Measurements from ENCODE around the gene TCF20. TPM values are rescaled to one million over a fixed set of nuclear protein-coding genes. Genes with fewer than 3 reads are reported as not detected.

The TCF20 gene
- total and polyA plus RNA-seq, 2 experiments from 2014 or later = 5.7 to 48.8 TPM

DNA sequence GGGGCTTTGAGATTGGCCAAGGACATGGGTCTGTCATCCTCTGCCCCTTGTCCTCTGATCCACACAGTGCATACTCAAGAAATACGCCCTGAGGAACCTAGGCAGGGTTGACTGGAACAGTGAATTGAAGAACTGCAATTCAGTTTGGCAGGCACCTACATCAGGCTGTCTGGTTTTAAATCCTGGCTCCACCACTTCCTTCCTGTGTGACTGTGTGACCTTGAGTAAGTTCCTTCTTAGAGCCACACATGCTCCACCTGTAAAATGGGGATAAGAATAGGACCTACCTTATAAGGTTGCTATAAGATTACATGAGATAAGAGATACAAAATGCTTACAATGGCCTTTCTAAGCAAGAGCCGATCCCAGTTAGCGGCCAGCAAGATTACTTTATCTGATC, 15.8 kb upstream of the TCF20 start:
- DNase-seq (ENCODE audit: low read depth in 1 of 2, low spot score in 1 of 2) = no peak
- H3K27me3 ChIP-seq = peaks cover 11% of the 10 kb centered on the region
- no peak overlapping the region for H3K27ac ChIP-seq
- no peak overlapping the region for H3K4me3 ChIP-seq
- H3K9me3 ChIP-seq (ENCODE audit: low read depth) = no peaks in the 10 kb centered on the region
- TF ChIP-seq, protein P1, sequence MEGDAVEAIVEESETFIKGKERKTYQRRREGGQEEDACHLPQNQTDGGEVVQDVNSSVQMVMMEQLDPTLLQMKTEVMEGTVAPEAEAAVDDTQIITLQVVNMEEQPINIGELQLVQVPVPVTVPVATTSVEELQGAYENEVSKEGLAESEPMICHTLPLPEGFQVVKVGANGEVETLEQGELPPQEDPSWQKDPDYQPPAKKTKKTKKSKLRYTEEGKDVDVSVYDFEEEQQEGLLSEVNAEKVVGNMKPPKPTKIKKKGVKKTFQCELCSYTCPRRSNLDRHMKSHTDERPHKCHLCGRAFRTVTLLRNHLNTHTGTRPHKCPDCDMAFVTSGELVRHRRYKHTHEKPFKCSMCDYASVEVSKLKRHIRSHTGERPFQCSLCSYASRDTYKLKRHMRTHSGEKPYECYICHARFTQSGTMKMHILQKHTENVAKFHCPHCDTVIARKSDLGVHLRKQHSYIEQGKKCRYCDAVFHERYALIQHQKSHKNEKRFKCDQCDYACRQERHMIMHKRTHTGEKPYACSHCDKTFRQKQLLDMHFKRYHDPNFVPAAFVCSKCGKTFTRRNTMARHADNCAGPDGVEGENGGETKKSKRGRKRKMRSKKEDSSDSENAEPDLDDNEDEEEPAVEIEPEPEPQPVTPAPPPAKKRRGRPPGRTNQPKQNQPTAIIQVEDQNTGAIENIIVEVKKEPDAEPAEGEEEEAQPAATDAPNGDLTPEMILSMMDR (IDR thresholded peaks at IDR 0.05; ENCODE audit: low read depth, low read length) = no peak
- peaks cover 8% of the 10 kb centered on the region for H3K4me1 ChIP-seq (ENCODE audit: low read depth)
- no peaks in the 10 kb centered on the region for H3K36me3 ChIP-seq

- Histone ChIP-seq H3K9me3 (ENCODE audit: low read depth) (no peaks in the 10 kb centered on the region), H3K27ac (no peak overlapping the region), H3K36me3 (no peaks in the 10 kb centered on the region), H3K4me1 (ENCODE audit: low read depth) (peaks cover 8% of the 10 kb centered on the region), H3K4me3 (no peak overlapping the region), H3K27me3 (peaks cover 11% of the 10 kb centered on the region)
- TF ChIP-seq, protein P1 (IDR thresholded peaks at IDR 0.05; ENCODE audit: low read depth, low read length) = no peak
- DNase-seq (ENCODE audit: low read depth in 1 of 2, low spot score in 1 of 2) = no peak
Measured at GRCh38 chr22:42285604-42286003, 15.2 kb upstream of the TCF20 start.

DNA sequence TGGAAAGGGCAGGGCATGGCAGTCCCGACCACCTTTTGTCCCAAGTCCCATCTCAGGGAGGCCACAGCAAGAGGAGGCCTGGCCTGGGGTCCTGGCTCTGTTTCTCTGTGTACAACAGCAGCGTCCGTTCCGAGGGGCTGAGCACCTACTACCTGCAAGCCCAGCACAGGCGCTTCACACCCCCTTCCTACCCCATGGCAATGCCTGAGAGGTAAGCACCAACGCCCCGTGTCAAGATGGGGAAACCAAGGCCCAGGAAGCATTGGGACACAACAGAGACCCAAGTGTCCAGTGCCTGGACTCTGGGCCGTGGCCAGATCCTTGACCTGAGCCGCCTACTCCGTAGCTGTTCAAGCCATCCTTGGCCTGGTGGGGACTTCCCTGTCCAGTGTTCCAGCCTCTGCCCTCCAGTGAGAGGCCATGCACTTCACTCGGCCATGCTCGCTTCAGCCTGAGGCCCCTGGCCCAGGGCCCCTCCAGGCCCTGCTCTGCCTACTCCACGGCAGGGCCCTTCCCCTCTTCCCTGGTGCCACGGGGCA, 14.3 kb upstream of the TCF20 start:
- TF ChIP-seq, protein P1 (IDR thresholded peaks at IDR 0.05; ENCODE audit: low read depth, low read length) = no peak
- H3K27ac ChIP-seq = no peak overlapping the region
- no peak overlapping the region for H3K4me3 ChIP-seq
- H3K9me3 ChIP-seq (ENCODE audit: low read depth) = no peaks in the 10 kb centered on the region
- H3K4me1 ChIP-seq (ENCODE audit: low read depth) = peaks cover 8% of the 10 kb centered on the region
- no peak for DNase-seq (ENCODE audit: low read depth in 1 of 2, low spot score in 1 of 2)
- H3K27me3 ChIP-seq = peaks cover 11% of the 10 kb centered on the region
- H3K36me3 ChIP-seq = no peaks in the 10 kb centered on the region

GRCh38 chr22:42284202-42284591, 13.7 kb upstream of the TCF20 start:
- H3K36me3 ChIP-seq = no peaks in the 10 kb centered on the region
- TF ChIP-seq, protein P1 (IDR thresholded peaks at IDR 0.05; ENCODE audit: low read depth, low read length) = no peak
- H3K27me3 ChIP-seq = peaks cover 11% of the 10 kb centered on the region
- no peak overlapping the region for H3K27ac ChIP-seq
- H3K9me3 ChIP-seq (ENCODE audit: low read depth) = no peaks in the 10 kb centered on the region
- no peak overlapping the region for H3K4me3 ChIP-seq
- no peak for DNase-seq (ENCODE audit: low read depth in 1 of 2, low spot score in 1 of 2)
- peaks cover 8% of the 10 kb centered on the region for H3K4me1 ChIP-seq (ENCODE audit: low read depth)

DNA sequence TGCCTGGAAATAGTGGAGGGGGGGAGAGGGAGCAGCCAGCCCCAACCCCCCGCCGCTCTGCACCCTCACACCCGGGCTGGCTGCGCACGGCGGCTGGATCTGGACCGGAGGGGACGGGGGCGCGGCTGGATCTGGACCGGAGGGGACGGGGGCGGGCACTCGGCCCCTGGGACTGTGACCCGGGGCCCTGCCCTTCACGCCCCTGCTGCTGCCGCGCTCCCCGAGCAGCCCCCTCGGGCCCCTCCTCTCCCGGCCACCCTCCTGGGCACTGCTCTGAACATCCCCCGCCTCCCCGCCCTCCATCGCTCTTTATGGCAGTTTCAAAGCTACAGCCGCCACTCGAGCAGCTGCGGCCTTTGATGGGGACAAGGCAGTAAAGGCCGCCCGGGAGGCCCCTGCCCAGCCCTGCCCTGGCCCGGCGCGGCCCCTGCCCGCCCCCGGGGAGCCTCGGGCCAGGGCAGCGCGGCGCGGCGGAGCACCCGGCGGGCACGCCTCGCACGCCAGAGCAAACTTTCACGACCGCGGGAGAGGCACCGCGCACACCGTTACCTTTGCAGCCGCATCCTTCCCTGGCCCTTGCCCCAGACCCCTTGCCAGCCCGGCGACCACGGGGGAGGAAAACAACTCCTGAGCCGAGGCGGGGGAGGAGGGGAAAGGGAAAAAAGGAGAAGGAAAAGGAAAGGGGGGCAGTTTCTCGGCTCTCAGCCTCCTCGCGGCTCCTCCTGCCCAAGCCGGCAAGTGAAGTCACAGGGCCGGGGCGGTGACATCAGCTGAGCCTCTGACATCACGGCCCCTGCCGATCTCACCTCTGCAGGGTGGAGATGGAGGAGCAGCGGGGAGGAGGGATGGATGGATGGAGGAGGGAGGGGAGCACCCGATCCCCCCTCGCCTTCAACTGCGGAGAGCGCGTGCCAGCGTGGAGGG, 13.1 kb upstream of the TCF20 start:
- peaks cover 11% of the 10 kb centered on the region for H3K27me3 ChIP-seq
- H3K4me1 ChIP-seq (ENCODE audit: low read depth) = peaks cover 8% of the 10 kb centered on the region
- no peaks in the 10 kb centered on the region for H3K9me3 ChIP-seq (ENCODE audit: low read depth)
- no peaks in the 10 kb centered on the region for H3K36me3 ChIP-seq
- peak overlapping the region; percentile 29 for H3K4me3 ChIP-seq
- TF ChIP-seq, protein P1 (IDR thresholded peaks at IDR 0.05; ENCODE audit: low read depth, low read length) = no peak
- DNase-seq (ENCODE audit: low read depth in 1 of 2, low spot score in 1 of 2) = peak; percentile 27 to 68
- H3K27ac ChIP-seq = no peak overlapping the region

Data from cardiac muscle cell (in vitro differentiated cells and primary cell).